HEK293 (cell line): ENCODE data around the gene TIGAR.

Experiments
- HOXC10 ChIP-seq: sonication (generic); formaldehyde crosslinking; IDR thresholded peaks from 2 replicates; pipeline ENCODE4 v1.8.1; 2023; ENCODE audit warnings: mild to moderate bottlenecking, missing genetic modification reagents
- MYNN ChIP-seq: fragments of 450-650 bp; formaldehyde crosslinking; IDR thresholded peaks from 2 replicates; pipeline ENCODE4 v1.5.1; 2016; ENCODE audit warnings: missing biosample characterization, missing genetic modification characterization, borderline replicate concordance
- PRDM1 ChIP-seq: fragments of 450-650 bp; formaldehyde crosslinking; IDR thresholded peaks from 2 replicates; pipeline ENCODE4; 2016; ENCODE audit warnings: missing biosample characterization, missing genetic modification characterization
- SP2 ChIP-seq: fragments of 450-650 bp; formaldehyde crosslinking; IDR thresholded peaks from 2 replicates; pipeline ENCODE4 v1.5.1; 2016; ENCODE audit warnings: missing biosample characterization, missing genetic modification characterization
- YY2 ChIP-seq: fragments of 450-650 bp; formaldehyde crosslinking; IDR thresholded peaks from 2 replicates; pipeline ENCODE4 v1.5.1; 2016; ENCODE audit warnings: missing biosample characterization, missing genetic modification characterization
- ZNF132 ChIP-seq: fragments of 450-650 bp; formaldehyde crosslinking; IDR thresholded peaks from 2 replicates; pipeline ENCODE4 v1.5.1; 2017; ENCODE audit warnings: missing biosample characterization, missing genetic modification characterization, borderline replicate concordance
- ZNF324 ChIP-seq: fragments of 450-650 bp; formaldehyde crosslinking; IDR thresholded peaks from 2 replicates; pipeline ENCODE4 v1.5.1; 2016; ENCODE audit warnings: missing biosample characterization, missing genetic modification characterization
- ZNF335 ChIP-seq: fragments of 450-650 bp; formaldehyde crosslinking; conservative IDR thresholded peaks from 2 replicates; pipeline ENCODE4 v1.5.1; 2016; ENCODE audit warnings: missing biosample characterization, missing genetic modification characterization
- ZNF37A ChIP-seq: fragments of 450-650 bp; IDR thresholded peaks from 2 replicates; pipeline ENCODE4 v1.5.1; 2018; ENCODE audit warnings: missing biosample characterization, missing genetic modification characterization
- ZNF514 ChIP-seq: fragments of 450-650 bp; formaldehyde crosslinking; IDR thresholded peaks from 2 replicates; pipeline ENCODE4 v1.5.1; 2016; ENCODE audit warnings: missing biosample characterization, missing genetic modification characterization
- ZNF610 ChIP-seq: fragments of 450-650 bp; formaldehyde crosslinking; IDR thresholded peaks from 2 replicates; pipeline ENCODE4 v1.5.1; 2016; ENCODE audit warnings: missing biosample characterization, missing genetic modification characterization, borderline replicate concordance
- ZNF792 ChIP-seq: fragments of 450-650 bp; formaldehyde crosslinking; IDR thresholded peaks from 2 replicates; pipeline ENCODE4 v1.5.1; 2016; ENCODE audit warnings: missing biosample characterization, missing genetic modification characterization
- ZSCAN16 ChIP-seq: fragments of 450-650 bp; formaldehyde crosslinking; IDR thresholded peaks from 2 replicates; pipeline ENCODE4 v1.5.1; 2016; ENCODE audit warnings: missing biosample characterization, missing genetic modification characterization
- ZSCAN23 ChIP-seq: fragments of 450-650 bp; formaldehyde crosslinking; IDR thresholded peaks from 2 replicates; pipeline ENCODE4 v1.5.1; 2016; ENCODE audit warnings: missing biosample characterization, missing genetic modification characterization
- TF ChIP-seq, protein P1 (sequence below): fragments of 450-650 bp; formaldehyde crosslinking; IDR thresholded peaks from 2 replicates; pipeline ENCODE4 v1.5.1; 2016; ENCODE audit warnings: missing biosample characterization, missing genetic modification characterization
- TF ChIP-seq, protein P2 (sequence below): fragments of 450-650 bp; formaldehyde crosslinking; IDR thresholded peaks from 2 replicates; pipeline ENCODE4 v1.5.1; 2017; ENCODE audit warnings: missing biosample characterization, missing genetic modification characterization
- TF ChIP-seq, protein P3 (sequence below): fragments of 450-650 bp; formaldehyde crosslinking; IDR thresholded peaks from 2 replicates; pipeline ENCODE4 v1.5.1; 2016; ENCODE audit warnings: missing biosample characterization, missing genetic modification characterization
- TF ChIP-seq, protein P4 (sequence below): fragments of 450-650 bp; formaldehyde crosslinking; IDR thresholded peaks from 2 replicates; pipeline ENCODE4 v1.5.1; 2016; ENCODE audit warnings: missing biosample characterization, missing genetic modification characterization, borderline replicate concordance
- TF ChIP-seq, protein P5 (sequence below): fragments of 450-650 bp; formaldehyde crosslinking; IDR thresholded peaks from 2 replicates; pipeline ENCODE4 v1.5.1; 2017; ENCODE audit warnings: missing biosample characterization, missing genetic modification characterization
- TF ChIP-seq, protein P6 (sequence below): fragments of 450-650 bp; formaldehyde crosslinking; IDR thresholded peaks from 2 replicates; pipeline ENCODE4 v1.5.1; 2016; ENCODE audit warnings: missing biosample characterization, missing genetic modification characterization

Gene TIGAR

DNA sequence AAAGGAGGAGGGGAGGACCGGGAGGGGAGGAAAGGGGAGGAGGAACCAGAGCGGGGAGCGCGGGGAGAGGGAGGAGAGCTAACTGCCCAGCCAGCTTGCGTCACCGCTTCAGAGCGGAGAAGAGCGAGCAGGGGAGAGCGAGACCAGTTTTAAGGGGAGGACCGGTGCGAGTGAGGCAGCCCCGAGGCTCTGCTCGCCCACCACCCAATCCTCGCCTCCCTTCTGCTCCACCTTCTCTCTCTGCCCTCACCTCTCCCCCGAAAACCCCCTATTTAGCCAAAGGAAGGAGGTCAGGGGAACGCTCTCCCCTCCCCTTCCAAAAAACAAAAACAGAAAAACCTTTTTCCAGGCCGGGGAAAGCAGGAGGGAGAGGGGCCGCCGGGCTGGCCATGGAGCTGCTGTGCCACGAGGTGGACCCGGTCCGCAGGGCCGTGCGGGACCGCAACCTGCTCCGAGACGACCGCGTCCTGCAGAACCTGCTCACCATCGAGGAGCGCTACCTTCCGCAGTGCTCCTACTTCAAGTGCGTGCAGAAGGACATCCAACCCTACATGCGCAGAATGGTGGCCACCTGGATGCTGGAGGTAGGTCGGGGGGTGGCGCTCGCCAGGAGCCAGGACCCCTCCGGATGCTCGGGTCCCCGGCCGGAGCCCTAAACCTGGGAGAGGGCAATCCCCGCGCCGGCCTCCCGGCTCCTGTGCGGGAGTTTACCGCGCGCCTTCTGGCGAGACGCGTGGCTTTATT is 47.2 kb upstream of the TIGAR start, which contains the start of gene CCND2 (continued):
- TF ChIP-seq ZNF792 (tag by site-specific recombination) (no peak), ZNF132 (tag by site-specific recombination) (no peak), ZNF335 (no peak; the same call in none of the 2 replicates), PRDM1 (tag by site-specific recombination) (peak; percentile 97), ZNF324 (peak; percentile 63), ZNF37A (tag by site-specific recombination) (no peak), HOXC10 (CRISPR knock-in tag) (no peak), ZSCAN23 (tag by site-specific recombination) (peak; percentile 20; the same call in 1 of the 2 replicates), ZSCAN16 (peak; percentile 59), YY2 (tag by site-specific recombination) (no peak), MYNN (tag by site-specific recombination) (no peak; the same call in 1 of the 2 replicates), ZNF514 (tag by site-specific recombination) (no peak), ZNF610 (tag by site-specific recombination) (peak; percentile 84), SP2 (tag by site-specific recombination) (peak; percentile 87)
- TF ChIP-seq, protein P1, sequence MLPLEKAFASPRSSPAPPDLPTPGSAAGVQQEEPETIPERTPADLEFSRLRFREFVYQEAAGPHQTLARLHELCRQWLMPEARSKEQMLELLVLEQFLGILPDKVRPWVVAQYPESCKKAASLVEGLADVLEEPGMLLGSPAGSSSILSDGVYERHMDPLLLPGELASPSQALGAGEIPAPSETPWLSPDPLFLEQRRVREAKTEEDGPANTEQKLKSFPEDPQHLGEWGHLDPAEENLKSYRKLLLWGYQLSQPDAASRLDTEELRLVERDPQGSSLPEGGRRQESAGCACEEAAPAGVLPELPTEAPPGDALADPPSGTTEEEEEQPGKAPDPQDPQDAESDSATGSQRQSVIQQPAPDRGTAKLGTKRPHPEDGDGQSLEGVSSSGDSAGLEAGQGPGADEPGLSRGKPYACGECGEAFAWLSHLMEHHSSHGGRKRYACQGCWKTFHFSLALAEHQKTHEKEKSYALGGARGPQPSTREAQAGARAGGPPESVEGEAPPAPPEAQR, result no peak
- TF ChIP-seq, protein P2, sequence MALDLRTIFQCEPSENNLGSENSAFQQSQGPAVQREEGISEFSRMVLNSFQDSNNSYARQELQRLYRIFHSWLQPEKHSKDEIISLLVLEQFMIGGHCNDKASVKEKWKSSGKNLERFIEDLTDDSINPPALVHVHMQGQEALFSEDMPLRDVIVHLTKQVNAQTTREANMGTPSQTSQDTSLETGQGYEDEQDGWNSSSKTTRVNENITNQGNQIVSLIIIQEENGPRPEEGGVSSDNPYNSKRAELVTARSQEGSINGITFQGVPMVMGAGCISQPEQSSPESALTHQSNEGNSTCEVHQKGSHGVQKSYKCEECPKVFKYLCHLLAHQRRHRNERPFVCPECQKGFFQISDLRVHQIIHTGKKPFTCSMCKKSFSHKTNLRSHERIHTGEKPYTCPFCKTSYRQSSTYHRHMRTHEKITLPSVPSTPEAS (tag by site-specific recombination), result no peak
- TF ChIP-seq, protein P3, sequence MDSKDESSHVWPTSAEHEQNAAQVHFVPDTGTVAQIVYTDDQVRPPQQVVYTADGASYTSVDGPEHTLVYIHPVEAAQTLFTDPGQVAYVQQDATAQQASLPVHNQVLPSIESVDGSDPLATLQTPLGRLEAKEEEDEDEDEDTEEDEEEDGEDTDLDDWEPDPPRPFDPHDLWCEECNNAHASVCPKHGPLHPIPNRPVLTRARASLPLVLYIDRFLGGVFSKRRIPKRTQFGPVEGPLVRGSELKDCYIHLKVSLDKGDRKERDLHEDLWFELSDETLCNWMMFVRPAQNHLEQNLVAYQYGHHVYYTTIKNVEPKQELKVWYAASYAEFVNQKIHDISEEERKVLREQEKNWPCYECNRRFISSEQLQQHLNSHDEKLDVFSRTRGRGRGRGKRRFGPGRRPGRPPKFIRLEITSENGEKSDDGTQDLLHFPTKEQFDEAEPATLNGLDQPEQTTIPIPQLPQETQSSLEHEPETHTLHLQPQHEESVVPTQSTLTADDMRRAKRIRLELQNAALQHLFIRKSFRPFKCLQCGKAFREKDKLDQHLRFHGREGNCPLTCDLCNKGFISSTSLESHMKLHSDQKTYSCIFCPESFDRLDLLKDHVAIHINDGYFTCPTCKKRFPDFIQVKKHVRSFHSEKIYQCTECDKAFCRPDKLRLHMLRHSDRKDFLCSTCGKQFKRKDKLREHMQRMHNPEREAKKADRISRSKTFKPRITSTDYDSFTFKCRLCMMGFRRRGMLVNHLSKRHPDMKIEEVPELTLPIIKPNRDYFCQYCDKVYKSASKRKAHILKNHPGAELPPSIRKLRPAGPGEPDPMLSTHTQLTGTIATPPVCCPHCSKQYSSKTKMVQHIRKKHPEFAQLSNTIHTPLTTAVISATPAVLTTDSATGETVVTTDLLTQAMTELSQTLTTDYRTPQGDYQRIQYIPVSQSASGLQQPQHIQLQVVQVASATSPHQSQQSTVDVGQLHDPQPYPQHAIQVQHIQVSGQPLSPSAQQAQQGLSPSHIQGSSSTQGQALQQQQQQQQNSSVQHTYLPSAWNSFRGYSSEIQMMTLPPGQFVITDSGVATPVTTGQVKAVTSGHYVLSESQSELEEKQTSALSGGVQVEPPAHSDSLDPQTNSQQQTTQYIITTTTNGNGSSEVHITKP, result peak; percentile 89
- TF ChIP-seq, protein P4, sequence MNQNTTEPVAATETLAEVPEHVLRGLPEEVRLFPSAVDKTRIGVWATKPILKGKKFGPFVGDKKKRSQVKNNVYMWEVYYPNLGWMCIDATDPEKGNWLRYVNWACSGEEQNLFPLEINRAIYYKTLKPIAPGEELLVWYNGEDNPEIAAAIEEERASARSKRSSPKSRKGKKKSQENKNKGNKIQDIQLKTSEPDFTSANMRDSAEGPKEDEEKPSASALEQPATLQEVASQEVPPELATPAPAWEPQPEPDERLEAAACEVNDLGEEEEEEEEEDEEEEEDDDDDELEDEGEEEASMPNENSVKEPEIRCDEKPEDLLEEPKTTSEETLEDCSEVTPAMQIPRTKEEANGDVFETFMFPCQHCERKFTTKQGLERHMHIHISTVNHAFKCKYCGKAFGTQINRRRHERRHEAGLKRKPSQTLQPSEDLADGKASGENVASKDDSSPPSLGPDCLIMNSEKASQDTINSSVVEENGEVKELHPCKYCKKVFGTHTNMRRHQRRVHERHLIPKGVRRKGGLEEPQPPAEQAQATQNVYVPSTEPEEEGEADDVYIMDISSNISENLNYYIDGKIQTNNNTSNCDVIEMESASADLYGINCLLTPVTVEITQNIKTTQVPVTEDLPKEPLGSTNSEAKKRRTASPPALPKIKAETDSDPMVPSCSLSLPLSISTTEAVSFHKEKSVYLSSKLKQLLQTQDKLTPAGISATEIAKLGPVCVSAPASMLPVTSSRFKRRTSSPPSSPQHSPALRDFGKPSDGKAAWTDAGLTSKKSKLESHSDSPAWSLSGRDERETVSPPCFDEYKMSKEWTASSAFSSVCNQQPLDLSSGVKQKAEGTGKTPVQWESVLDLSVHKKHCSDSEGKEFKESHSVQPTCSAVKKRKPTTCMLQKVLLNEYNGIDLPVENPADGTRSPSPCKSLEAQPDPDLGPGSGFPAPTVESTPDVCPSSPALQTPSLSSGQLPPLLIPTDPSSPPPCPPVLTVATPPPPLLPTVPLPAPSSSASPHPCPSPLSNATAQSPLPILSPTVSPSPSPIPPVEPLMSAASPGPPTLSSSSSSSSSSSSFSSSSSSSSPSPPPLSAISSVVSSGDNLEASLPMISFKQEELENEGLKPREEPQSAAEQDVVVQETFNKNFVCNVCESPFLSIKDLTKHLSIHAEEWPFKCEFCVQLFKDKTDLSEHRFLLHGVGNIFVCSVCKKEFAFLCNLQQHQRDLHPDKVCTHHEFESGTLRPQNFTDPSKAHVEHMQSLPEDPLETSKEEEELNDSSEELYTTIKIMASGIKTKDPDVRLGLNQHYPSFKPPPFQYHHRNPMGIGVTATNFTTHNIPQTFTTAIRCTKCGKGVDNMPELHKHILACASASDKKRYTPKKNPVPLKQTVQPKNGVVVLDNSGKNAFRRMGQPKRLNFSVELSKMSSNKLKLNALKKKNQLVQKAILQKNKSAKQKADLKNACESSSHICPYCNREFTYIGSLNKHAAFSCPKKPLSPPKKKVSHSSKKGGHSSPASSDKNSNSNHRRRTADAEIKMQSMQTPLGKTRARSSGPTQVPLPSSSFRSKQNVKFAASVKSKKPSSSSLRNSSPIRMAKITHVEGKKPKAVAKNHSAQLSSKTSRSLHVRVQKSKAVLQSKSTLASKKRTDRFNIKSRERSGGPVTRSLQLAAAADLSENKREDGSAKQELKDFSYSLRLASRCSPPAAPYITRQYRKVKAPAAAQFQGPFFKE, result 0 out of 2 replicates have a peak, but pooled peaks have one; percentile 63
- TF ChIP-seq, protein P5, sequence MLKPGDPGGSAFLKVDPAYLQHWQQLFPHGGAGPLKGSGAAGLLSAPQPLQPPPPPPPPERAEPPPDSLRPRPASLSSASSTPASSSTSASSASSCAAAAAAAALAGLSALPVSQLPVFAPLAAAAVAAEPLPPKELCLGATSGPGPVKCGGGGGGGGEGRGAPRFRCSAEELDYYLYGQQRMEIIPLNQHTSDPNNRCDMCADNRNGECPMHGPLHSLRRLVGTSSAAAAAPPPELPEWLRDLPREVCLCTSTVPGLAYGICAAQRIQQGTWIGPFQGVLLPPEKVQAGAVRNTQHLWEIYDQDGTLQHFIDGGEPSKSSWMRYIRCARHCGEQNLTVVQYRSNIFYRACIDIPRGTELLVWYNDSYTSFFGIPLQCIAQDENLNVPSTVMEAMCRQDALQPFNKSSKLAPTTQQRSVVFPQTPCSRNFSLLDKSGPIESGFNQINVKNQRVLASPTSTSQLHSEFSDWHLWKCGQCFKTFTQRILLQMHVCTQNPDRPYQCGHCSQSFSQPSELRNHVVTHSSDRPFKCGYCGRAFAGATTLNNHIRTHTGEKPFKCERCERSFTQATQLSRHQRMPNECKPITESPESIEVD, result no peak
- TF ChIP-seq, protein P6, sequence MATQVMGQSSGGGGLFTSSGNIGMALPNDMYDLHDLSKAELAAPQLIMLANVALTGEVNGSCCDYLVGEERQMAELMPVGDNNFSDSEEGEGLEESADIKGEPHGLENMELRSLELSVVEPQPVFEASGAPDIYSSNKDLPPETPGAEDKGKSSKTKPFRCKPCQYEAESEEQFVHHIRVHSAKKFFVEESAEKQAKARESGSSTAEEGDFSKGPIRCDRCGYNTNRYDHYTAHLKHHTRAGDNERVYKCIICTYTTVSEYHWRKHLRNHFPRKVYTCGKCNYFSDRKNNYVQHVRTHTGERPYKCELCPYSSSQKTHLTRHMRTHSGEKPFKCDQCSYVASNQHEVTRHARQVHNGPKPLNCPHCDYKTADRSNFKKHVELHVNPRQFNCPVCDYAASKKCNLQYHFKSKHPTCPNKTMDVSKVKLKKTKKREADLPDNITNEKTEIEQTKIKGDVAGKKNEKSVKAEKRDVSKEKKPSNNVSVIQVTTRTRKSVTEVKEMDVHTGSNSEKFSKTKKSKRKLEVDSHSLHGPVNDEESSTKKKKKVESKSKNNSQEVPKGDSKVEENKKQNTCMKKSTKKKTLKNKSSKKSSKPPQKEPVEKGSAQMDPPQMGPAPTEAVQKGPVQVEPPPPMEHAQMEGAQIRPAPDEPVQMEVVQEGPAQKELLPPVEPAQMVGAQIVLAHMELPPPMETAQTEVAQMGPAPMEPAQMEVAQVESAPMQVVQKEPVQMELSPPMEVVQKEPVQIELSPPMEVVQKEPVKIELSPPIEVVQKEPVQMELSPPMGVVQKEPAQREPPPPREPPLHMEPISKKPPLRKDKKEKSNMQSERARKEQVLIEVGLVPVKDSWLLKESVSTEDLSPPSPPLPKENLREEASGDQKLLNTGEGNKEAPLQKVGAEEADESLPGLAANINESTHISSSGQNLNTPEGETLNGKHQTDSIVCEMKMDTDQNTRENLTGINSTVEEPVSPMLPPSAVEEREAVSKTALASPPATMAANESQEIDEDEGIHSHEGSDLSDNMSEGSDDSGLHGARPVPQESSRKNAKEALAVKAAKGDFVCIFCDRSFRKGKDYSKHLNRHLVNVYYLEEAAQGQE, result peak; percentile 36; the same call in 1 of the 2 replicates
